Aorta (tissue), 5 donors: Measurements from ENCODE around the gene IQCM. TPM values are rescaled to one million over a fixed set of nuclear protein-coding genes. Genes with fewer than 3 reads are reported as not detected.
"Not testable (repeated sequence)": the region's sequence is repeated elsewhere in the genome, so short reads cannot be mapped to it uniquely, and the experiment has no call there.

Source experiments
- ATAC-seq: fragments of 200-7000 bp; cut with Tn5 transposase; one replicate; pipeline ENCODE4 v1.9.1; 2022; ENCODE audit warnings: moderate library complexity; ENCODE audit not compliant: low FRiP score
- DNase-seq, 2 donors: peaks; one replicate each; pipeline ENCODE4 v3.0.0-alpha.2; 2020
- H3K27ac ChIP-seq, 2 donors: one replicate each; pipeline ENCODE4 v1.5.1; 2013; ENCODE audit warnings: low read length in 2 of 2, mild to moderate bottlenecking in 2 of 2, moderate library complexity in 2 of 2, control low read depth in 1 of 2, inconsistent platforms in 1 of 2, low read depth in 1 of 2
- H3K27me3 ChIP-seq, 2 donors: one replicate each; pipeline ENCODE4 v1.6.1; 2013; ENCODE audit warnings: control low read depth in 1 of 2, low read length in 1 of 2, mild to moderate bottlenecking in 1 of 2, moderate library complexity in 1 of 2; ENCODE audit not compliant: insufficient read depth in 2 of 2, control insufficient read depth in 1 of 2
- H3K36me3 ChIP-seq, 2 donors: one replicate each; pipeline ENCODE4 v1.6.1; 2013; ENCODE audit warnings: control low read depth in 1 of 2, low read length in 1 of 2, mild to moderate bottlenecking in 1 of 2; ENCODE audit not compliant: insufficient read depth in 2 of 2, control insufficient read depth in 1 of 2
- H3K4me1 ChIP-seq, 2 donors: one replicate each; pipeline ENCODE4 v1.6.1; 2013; ENCODE audit warnings: low read length in 2 of 2, control low read depth in 1 of 2, mild to moderate bottlenecking in 1 of 2, moderate library complexity in 1 of 2; ENCODE audit not compliant: insufficient read depth in 2 of 2, control insufficient read depth in 1 of 2
- H3K4me3 ChIP-seq, 2 donors: one replicate each; pipeline ENCODE4 v1.5.1; 2013; ENCODE audit warnings: low read length in 2 of 2, control low read depth in 1 of 2, mild to moderate bottlenecking in 1 of 2
- H3K9me3 ChIP-seq: one replicate; pipeline ENCODE4 v1.6.1; 2013; ENCODE audit warnings: mild to moderate bottlenecking, low read length; ENCODE audit not compliant: control insufficient read depth
- WGBS, 2 donors: extraction: QIAGEN DNeasy Blood & Tissue Kit; methylation state at CpG; one replicate each; pipeline ENCODE4 v1.1.7; 2013; 5-methylcytosine and 5-hydroxymethylcytosine counted together
- intact Hi-C, 2 donors: fragments of 100-400 bp; cut with DNase I; formaldehyde crosslinking; loops; one replicate each; pipeline versions ENCODE4 v1.14.2 to v1.15.0; 2022
- polyA plus RNA-seq, 2 donors: library from polyadenylated mRNA; stranded (reverse); fragments of 200-250 nt; gene quantifications; one replicate each; pipeline ENCODE4 v1.2.3, GENCODE V29; 2013
- total RNA-seq, 2 donors: library from RNA; stranded (reverse); fragmentation: NEBNext Ultra II Directional; extraction: Animal tissue kit (Norgen Biotek cat#: 25700); gene quantifications; one replicate each; pipeline ENCODE4 v1.2.1, GENCODE V29; 2021
- donor health status: healthy with polysubstance abuse.
- donor health status: Bipolar disorder and iron deficiency.
- donor health status: DM: no; HTN: no; CAD: no.
- donor health status: DM: no; HTN: no; CAD: no.
- donor health status: DM: yes; HTN: yes; CAD: no.

IQCM gene
- total and polyA plus RNA-seq, 4 donors, result not detected

DNA sequence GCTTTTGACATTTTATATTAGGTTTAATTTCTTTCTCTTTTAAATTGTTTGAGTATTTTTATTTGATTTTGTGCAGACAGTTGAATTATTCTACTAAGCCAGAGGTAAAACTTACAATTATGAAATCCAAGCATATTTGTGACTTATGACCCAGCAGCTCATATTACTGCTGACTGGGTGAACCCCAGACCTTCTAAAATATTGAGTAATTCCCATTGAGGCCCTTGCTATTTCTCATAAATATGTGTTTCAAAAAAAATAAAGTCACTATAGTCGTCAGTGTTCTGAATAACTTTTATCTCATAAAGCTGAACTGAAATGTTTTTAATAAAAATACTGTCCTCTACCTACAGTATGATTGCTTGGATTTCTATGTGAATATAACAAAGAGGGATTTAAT lies 303.1 kb downstream of the IQCM start:
- no peak overlapping the region for H3K4me3 ChIP-seq
- intact Hi-C loops, result no loop called here
- ATAC-seq (peak; percentile 65), DNase-seq (no peak)
- H3K36me3 ChIP-seq, result no peaks in the 10 kb centered on the region
- H3K27me3 ChIP-seq, result no peaks in the 10 kb centered on the region
- no peaks in the 10 kb centered on the region for H3K4me1 ChIP-seq
- no peak overlapping the region for H3K27ac ChIP-seq
- no peaks in the 10 kb centered on the region for H3K9me3 ChIP-seq
- 9 to 26% methylated on average over 1 of the region's 1 CpG for WGBS, 2 donors

DNA sequence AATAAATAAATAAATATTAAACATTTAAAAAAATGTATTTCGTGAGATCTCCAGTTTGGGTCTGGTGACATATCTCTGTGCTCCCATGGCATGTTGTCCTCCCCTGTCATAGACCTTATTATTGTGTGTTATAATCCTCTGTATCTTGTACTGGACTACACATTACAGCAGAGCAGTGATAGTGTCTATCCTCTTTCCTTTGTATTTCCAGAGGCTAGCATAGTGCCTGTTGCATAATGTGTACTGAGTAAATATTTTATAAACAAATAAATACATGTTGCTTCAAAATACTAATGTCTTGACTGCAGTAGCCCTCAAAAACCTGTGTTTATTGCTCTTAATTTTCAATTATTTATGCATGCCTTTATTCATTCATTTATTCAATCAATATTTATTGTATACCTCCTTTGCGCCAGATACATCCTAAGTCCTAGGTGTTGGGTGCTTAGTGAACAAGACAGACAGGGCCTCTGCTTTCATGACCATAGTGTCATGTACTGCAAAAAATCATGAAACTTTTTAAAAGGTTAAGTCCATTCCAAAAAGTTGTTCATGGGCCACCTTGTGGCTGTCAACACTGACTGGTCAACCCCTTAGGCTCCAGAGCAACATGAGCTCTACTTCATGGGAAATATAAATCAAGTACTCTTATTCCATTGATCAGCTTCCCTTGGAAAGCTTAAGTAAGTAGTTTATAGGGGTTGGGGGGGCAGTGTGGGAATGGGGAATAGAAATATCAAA lies 303.9 kb downstream of the IQCM start:
- ATAC-seq, result no peak
- WGBS, 2 donors, result 96 to 98% methylated on average over 2 of the region's 2 CpGs
- no peaks in the 10 kb centered on the region for H3K9me3 ChIP-seq
- no peak overlapping the region for H3K4me3 ChIP-seq
- H3K4me1 ChIP-seq, result no peaks in the 10 kb centered on the region
- no peaks in the 10 kb centered on the region for H3K36me3 ChIP-seq
- intact Hi-C loops, result no loop called here
- no peaks in the 10 kb centered on the region for H3K27me3 ChIP-seq
- H3K27ac ChIP-seq, result no peak overlapping the region
- DNase-seq, result no peak

DNA sequence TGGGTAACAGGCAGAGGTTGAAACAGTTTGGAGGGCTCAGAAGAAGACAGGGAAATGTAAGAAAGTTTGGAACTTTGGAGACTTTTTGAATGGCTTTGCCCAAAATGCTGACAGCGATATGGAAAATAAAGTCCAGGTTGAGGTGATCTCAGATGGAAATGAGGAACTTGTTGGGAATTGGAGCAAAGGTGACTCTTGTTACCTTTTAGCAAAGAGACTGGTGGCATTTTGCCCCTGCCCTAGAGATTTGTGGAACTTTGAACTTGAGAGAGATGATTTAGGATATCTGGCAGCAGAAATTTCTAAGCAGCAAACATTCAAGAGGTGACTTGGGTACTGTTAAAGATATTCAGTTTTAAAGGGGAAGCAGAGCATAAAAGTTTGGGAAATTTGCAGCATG lies 308.3 kb downstream of the IQCM start:
- not testable (repeated sequence) for ATAC-seq
- WGBS, 2 donors, result 95 to 100% methylated on average over 1 of the region's 1 CpG

DNA sequence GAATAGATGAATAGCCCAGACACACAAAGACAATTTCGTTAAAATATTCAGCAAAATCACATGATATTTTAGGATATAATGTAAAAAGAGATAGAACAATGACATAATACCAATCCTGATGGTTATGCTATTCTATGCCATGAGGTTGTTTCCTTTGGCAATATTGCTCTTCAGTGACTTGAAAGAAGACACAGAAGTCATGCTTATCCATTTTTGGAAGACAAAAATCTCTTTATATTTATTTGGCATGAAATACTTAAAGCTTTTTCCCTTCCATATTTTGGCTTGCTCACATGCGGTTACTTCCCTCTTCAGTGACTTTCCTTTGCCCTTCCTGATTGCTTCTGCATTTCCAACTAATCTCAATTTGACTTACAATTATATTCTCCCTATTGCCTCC lies 314.8 kb downstream of the IQCM start:
- intact Hi-C loops, result no loop called here
- Histone ChIP-seq H3K27ac (no peak overlapping the region), H3K4me1 (no peaks in the 10 kb centered on the region), H3K4me3 (no peak overlapping the region), H3K9me3 (no peaks in the 10 kb centered on the region), H3K27me3 (no peaks in the 10 kb centered on the region), H3K36me3 (no peaks in the 10 kb centered on the region)
- WGBS, 2 donors, result 77 to 87% methylated on average over 2 of the region's 2 CpGs
- ATAC-seq, result no peak
- no peak for DNase-seq

More for the DNA sequence above, 308.3 kb downstream of the IQCM start:
- H3K36me3 ChIP-seq, H3K4me1 ChIP-seq, intact Hi-C loops, DNase-seq, H3K4me3 ChIP-seq, H3K27ac ChIP-seq, H3K9me3 ChIP-seq, H3K27me3 ChIP-seq: not testable (repeated sequence)

DNA sequence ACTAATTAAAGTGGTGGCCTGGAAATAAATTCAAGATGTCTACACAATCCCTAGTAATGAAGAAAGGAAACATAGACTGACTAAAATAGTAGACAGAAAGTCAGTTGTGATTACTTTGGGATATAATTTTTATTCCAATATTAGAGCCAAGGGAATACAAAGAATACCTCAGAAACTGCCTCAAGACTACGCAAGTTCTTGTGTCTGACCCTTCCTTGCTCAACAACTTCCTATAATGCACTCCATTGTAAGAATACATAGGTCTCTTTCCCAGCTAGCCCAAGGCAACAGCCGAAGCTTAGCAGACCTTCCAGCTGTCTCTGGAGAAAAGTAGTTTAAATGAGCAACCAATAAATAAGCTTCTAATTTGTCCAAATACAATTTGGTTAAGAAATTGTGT lies 315.9 kb downstream of the IQCM start:
- DNase-seq (no peak), ATAC-seq (no peak)
- Histone ChIP-seq H3K27me3 (no peaks in the 10 kb centered on the region), H3K4me1 (no peaks in the 10 kb centered on the region), H3K27ac (no peak overlapping the region), H3K36me3 (no peaks in the 10 kb centered on the region), H3K4me3 (no peak overlapping the region), H3K9me3 (no peaks in the 10 kb centered on the region)
- intact Hi-C loops, result no loop called here
- 71 to 86% methylated on average over 2 of the region's 2 CpGs for WGBS, 2 donors

DNA sequence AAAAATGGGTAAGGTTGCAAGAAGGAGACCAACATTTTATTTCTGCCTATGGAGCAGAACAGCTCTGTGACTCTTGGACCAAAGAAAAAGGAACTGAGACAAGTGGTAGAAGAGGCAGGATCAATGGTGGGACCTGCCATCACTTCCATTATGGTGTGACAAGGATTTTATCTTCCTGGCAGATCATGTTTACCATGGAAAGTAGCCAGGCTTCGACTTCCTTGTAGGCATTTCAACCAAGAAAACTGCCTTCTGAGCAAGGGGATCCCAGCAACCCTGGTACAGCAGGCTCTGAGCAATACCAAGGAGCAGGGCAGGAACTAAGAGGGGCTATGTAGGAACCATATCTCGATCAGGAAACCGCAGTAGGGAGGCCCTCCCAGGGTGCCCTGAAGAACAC lies 317.4 kb downstream of the IQCM start:
- Histone ChIP-seq H3K9me3 (no peaks in the 10 kb centered on the region), H3K27me3 (no peaks in the 10 kb centered on the region), H3K27ac (no peak overlapping the region), H3K4me1 (no peaks in the 10 kb centered on the region), H3K36me3 (no peaks in the 10 kb centered on the region), H3K4me3 (no peak overlapping the region)
- ATAC-seq (no peak), DNase-seq (no peak)
- intact Hi-C loops, result no loop called here
- 64% methylated on average over 3 of the region's 3 CpGs for WGBS, 2 donors

DNA sequence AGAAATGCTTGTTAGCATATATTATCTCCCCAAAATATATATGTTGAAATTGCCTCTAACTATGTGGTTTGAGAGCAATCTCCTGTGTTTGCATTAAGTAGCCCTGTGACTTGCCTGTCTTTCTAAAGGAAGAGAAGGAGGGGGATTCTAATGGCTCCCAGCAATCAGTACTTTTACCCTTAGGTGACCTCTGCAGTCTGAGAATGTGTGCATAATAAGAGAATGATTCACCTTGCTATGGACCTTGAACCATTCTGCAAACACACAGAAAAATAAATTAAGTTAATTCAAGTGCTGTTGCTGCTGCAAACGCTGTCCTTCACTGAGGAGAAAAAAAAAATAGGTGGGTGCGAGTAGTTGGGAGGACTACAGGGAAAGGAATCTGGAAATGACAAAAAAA lies 322.2 kb downstream of the IQCM start:
- Histone ChIP-seq H3K4me1 (no peaks in the 10 kb centered on the region), H3K9me3 (no peaks in the 10 kb centered on the region), H3K27me3 (no peaks in the 10 kb centered on the region), H3K4me3 (no peak overlapping the region), H3K36me3 (no peaks in the 10 kb centered on the region), H3K27ac (no peak overlapping the region)
- no peak for ATAC-seq
- 43 to 50% methylated on average over 2 of the region's 2 CpGs for WGBS, 2 donors
- no peak for DNase-seq
- intact Hi-C loops, result no loop called here

DNA sequence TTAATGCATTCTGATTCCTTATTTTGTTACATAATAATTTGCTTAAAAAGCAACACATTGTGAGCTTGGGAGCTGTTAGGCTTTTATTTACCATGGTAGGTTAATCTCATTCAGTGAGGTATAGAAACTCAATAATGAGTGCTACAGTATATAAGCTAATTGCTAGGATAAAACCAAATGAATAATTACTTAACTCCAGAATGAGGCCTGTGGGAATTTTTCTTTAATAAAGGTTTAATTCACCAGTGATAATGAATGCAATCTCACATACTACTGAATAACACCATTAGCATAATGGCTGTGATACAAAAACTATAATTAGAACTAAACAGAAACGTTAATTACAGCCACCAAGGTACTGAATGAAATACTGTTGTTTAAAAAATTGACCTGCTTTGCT lies 326.3 kb downstream of the IQCM start:
- no peaks in the 10 kb centered on the region for H3K4me1 ChIP-seq
- intact Hi-C loops, result no loop called here
- no peaks in the 10 kb centered on the region for H3K27me3 ChIP-seq
- ATAC-seq, result no peak
- no peak for DNase-seq
- no peaks in the 10 kb centered on the region for H3K36me3 ChIP-seq
- no peak overlapping the region for H3K4me3 ChIP-seq
- no peak overlapping the region for H3K27ac ChIP-seq
- WGBS, 2 donors, result 53 to 59% methylated on average over 1 of the region's 1 CpG
- H3K9me3 ChIP-seq, result no peaks in the 10 kb centered on the region

DNA sequence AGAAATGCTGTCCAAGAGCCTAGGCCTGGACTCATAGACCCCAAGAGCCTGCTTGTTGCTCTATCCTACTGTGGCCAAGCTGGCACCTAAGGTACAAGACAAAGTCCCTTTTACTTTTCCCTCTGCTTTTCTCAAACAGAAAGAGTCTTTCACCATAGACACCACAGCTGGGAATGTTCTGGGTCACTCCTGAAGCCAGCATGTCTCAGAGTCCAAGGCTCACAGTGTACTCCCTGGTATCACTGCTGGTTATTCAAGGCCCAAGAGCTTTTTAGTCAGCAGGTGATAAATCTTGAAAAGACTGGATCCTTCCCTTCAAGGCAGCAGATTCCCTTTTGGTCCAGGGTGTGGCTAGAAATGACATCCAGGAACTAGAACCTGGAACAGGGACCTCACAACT lies 328.8 kb downstream of the IQCM start:
- Histone ChIP-seq H3K27ac (no peak overlapping the region), H3K4me1 (no peaks in the 10 kb centered on the region), H3K9me3 (no peaks in the 10 kb centered on the region), H3K27me3 (no peaks in the 10 kb centered on the region), H3K36me3 (no peaks in the 10 kb centered on the region), H3K4me3 (no peak overlapping the region)
- intact Hi-C loops, result no loop called here
- DNase-seq (no peak), ATAC-seq (no peak)
